Left colon (tissue), 2 donors: Measurements from ENCODE around the gene TEX53. TPM values are rescaled to one million over a fixed set of nuclear protein-coding genes. Genes with fewer than 3 reads are reported as not detected.
A peak's percentile ranks its signal among the peaks of the same experiment; 100 is the strongest.

ENCODE experiments used
- ATAC-seq: fragments of 200-7000 bp; cut with Tn5 transposase; one replicate; pipeline ENCODE4 v1.9.1; 2020; ENCODE audit warnings: mild to moderate bottlenecking, moderate library complexity
- DNase-seq, 2 donors: peaks; one replicate each; pipeline ENCODE4 v3.0.0-alpha.2; 2020
- intact Hi-C, 2 donors: fragments of 100-400 bp; cut with DNase I in 1 of 2; cut with micrococcal nuclease in 1 of 2; formaldehyde crosslinking; loops; one replicate each; pipeline versions ENCODE4 v1.11.2 to v1.14.0; 2022; cut with DNase I, micrococcal nuclease
- total RNA-seq, 2 donors: library from RNA; stranded (reverse); fragmentation: NEBNext Ultra II Directional; extraction: Animal tissue kit (Norgen Biotek cat#: 25700); gene quantifications; one replicate each; pipeline ENCODE4 v1.2.1, GENCODE V29; 2021
- donor health status: DM: no; HTN: no; CAD: no.
- donor health status: DM: yes; HTN: yes; CAD: no.

Gene TEX53
- total RNA-seq, 2 donors from 2014 or later: not detected

GRCh38 chr9:114613919-114614318 lies 43.7 kb downstream of the TEX53 start:
- ATAC-seq (no peak), DNase-seq (no peak)
- intact Hi-C loops: no loop called here

- ATAC-seq: no peak
- intact Hi-C loops: no loop called here
- DNase-seq: no peak
Measured at GRCh38 chr9:114613087-114613486, 44.5 kb downstream of the TEX53 start.

DNA sequence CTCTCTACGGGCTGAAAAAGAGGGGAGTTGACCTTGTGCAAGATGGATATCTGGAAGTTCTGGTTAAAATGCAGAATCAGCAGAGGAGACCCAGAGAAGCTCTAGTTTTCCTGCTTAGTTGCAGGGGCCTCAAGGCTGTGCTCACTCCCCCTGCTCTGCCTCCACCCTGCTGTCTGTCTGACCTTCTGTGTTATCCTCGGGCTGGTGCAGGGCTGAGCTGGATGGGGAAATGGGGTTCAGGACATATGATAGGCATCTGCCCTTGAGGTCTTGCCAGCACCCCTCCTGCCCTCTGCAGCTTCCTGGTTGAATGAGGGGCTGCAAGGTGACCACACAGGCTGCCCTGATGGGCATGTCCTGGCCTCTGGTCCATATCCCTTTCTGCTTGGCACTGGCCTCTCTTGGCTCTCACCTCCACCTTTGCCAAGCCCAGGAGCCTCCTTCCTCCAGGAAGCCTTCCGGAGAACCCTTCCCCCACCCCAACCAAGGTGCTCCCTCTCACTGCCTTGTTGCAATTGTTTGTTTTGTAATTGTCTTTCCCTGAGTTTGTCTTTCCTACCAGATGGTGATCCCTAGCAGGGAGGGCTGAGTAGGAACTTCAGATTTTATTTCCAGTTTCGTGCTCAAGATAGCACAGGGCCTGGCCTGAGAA lies 45.2 kb downstream of the TEX53 start:
- DNase-seq (peak in 1 of 2 donors; percentile 31), ATAC-seq (peak; percentile 26)
- intact Hi-C loops: no loop called here

- peak; percentile 82 for ATAC-seq
- intact Hi-C loops: no loop called here
- peak; percentile 68 to 75 for DNase-seq
Measured at GRCh38 chr9:114611516-114612271, 45.9 kb downstream of the TEX53 start.

DNA sequence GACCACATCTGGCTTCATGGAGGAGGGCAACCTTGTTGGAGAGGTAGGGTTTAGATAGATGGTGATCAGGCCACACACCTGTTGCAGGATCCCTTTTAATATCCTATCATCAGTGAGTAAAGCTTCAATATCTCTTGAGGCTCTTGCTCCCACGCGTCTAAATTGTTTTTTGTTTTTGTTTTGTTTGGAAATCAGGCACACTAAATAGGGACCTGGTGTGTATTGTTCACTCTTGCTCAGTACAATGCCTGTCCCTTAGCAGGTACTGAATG lies 49.1 kb downstream of the TEX53 start:
- intact Hi-C loops: no loop called here
- DNase-seq (no peak), ATAC-seq (no peak)

GRCh38 chr9:114607671-114608524 lies 49.7 kb downstream of the TEX53 start:
- DNase-seq: no peak
- ATAC-seq: no peak
- intact Hi-C loops: no loop called here

GRCh38 chr9:114606597-114607207 lies 50.9 kb downstream of the TEX53 start:
- DNase-seq (no peak), ATAC-seq (no peak)
- intact Hi-C loops: no loop called here

Other genes with a start within 250 kb of the TEX53 start
- gene WHRN, start 152.3 kb downstream of the TEX53 start, total RNA-seq: 1 to 10 TPM; 6.1 to 7.0 TPM
- 10 to 100 TPM; 66.9 to 74.3 TPM for gene ATP6V1G1, start 70.0 kb downstream of the TEX53 start, total RNA-seq
- 1 to 10 TPM; 6.8 to 9.4 TPM for gene TMEM268, start 46.5 kb downstream of the TEX53 start, total RNA-seq
- not detected for gene TEX48, start 24.4 kb upstream of the TEX53 start, total RNA-seq
- 1 to 10 TPM in 1 of 2 donors, under 1 TPM in 1; 0.89 to 4.0 TPM for gene TNFSF15, start 148.2 kb upstream of the TEX53 start, total RNA-seq